ENCODE measurements around the gene CMTM2.
"Not testable (repeated sequence)": the region's sequence is repeated elsewhere in the genome, so short reads cannot be mapped to it uniquely, and the experiment has no call there.

The CMTM2 gene

DNA sequence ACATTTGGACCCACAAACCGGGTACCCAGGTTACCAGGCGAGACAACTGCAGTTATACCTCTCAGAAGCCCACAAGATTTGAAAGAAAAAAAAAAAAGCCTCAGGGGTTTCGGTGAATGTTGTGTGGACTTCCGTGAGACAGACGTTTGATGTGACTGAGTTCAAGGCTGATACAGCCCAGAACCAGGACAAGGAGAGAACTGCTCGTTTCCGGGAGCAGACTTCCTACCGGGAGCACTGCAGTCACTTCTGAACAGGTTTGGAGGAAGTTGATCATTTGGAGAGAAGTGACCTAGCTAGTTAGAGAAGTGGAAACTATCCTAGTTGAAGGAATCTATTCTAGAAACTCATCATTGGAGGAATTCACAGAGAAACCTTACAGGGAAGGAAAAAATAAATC, 26.0 kb upstream of the CMTM2 start:
- no peak for DNase-seq

DNA sequence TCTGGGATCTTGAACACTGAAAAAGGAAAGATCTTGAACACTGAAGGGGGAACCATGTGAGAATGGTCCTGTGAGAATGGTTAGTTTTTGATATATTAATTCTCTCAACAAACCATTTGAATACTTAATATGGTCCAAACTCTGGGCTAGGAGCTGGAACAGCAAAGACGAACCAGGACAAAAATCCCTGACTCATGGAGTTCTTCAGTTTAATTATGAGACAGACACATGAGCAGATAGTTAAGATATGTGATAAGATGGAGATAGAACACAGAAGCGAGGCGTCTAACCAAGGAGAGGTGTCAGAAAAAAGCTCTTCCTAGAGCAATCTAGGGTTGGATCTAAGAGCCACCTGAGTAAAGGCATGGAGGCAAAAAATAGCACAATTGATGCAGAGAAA, 25.2 kb upstream of the CMTM2 start:
- no peak for DNase-seq

DNA sequence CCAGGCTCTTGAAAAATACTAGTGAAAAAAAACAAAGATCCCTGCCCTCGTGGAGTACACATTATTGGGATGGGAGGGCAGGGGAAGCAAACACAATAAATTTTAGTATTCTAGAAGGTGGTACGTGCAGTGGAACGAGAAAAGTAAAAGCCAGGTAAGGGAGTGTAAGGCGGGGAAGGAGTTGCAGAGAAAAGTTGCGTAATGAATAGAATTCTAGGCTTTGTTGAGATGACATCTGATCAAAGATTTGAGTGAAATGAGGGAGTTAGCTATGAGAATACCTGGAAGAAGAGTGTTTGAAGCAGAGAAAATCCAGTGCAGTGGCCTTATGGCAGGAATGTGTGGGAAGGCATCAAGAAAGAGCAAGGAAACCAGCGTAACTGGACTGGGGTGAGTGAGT, 24.8 kb upstream of the CMTM2 start:
- DNase-seq = no peak

DNA sequence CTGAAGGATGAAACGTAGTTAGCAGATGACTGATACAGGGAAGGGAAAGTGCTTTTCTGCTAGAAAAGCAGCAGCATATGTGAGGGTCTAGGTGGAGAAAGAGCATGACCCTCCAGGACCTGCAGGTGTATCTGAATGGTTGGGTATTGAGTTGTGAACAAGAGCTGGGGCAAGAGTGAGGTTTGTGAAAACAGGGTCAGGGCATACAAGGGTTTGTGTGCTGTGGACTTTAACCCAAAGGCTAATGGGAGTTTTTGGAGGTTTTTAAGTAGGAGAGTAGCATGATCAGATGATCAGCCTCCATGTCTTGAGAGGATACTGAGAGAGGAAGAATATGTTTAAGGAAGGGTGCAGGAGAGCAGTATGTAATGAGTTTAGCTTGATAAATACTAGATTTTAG, 19.2 kb upstream of the CMTM2 start:
- no peak for DNase-seq

DNA sequence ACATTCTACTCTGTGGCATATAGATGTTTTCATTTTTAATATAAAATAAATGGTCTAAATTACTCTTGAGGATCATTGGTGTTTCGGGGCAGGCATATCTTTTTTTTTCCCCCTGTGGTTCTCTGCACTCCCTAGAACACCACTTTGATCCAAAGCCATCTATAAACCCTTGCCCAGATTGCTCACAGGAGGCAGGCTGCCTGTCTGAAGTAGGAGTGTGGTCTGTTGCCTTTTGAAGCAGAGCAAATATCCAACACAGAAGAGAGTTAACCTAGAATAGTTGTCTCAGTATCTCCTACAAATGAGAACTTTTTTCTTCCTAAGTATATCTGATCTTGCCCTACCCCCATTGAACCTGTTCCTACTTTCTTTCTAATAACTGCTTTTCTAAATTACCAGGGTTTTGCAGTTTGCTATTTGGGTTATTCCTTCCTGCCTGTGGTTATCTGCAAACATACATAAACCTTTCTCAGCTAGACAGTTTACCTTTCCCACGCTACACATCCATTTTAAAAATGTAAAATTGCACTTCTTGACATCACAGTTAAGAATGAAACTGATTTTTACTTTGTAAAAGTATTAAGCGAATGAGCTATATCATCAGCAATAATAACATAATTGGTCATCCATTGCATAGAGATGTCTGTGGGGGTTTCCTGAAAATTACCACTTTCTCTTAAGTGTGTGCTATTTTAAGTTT, 17.7 kb upstream of the CMTM2 start:
- no peak for DNase-seq

DNA sequence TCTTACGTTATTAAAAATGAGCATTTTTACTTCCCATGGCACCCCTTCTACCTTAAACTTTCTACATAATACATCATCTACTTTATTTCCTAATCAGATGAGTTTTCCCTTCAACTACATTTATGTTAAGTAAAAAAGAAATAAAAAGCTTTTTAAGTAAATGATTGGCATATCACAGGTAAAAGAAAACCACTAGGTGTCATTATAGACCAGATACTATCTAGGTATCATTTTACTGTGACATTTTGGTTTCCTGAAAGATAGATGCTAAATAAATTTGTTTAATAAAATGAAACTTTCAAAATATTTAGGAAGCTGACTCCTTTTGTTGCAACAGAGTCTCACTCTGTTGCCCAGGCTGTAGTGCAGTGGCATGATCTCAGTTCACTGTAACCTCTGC, 16.9 kb upstream of the CMTM2 start:
- DNase-seq = no peak

DNA sequence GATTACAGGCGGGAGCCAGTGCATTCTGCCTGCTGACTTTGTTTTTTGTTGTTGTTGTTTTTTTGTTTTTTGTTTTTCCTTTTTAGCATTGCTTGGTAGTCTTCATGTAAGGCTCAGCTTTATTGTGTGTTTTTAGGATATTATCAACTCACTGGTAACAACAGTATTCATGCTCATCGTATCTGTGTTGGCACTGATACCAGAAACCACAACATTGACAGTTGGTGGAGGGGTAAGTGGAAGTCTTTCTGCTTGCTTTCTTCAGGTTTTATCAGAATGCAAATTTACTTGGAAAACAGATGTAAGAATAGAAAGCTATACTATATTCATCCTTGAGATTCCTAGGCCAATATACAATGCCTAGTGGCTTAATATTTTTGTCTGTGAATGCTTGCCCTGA, 16.3 kb upstream of the CMTM2 start:
- no peak for DNase-seq

DNA sequence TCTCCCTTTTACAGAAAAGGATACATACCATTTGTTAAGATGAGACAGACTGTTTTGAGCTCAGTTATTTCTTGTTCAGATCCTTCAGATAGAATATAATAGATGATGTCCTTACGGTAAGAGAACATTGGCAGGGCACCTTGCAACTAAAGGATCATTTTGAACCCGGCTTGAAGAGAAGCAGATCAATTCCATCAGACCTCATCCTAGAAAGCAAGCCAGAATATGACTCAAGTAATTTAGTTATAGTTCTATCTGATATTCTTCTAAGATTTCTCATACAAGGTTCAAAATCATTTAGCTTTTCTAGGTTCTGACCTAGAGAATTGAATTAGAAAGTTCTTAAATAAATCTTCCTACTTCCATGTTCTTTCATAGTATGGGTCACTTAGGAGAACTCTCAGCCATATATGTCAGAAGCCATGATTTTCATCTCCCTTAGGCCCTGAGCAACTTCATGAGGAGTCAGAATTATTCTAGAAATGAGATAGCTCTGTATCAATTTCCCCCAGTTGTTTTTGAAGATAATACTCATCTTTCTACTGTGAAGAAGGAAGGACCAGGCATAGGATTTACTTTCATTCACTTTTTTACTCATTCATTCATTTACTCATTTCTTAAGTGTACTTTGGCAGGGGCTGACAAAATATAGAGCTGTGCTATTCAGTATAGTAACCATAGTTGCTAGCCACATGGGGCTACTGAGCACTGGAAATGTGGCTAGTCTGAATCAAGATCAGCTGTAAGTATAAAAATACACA, 15.5 kb upstream of the CMTM2 start:
- DNase-seq = no peak

DNA sequence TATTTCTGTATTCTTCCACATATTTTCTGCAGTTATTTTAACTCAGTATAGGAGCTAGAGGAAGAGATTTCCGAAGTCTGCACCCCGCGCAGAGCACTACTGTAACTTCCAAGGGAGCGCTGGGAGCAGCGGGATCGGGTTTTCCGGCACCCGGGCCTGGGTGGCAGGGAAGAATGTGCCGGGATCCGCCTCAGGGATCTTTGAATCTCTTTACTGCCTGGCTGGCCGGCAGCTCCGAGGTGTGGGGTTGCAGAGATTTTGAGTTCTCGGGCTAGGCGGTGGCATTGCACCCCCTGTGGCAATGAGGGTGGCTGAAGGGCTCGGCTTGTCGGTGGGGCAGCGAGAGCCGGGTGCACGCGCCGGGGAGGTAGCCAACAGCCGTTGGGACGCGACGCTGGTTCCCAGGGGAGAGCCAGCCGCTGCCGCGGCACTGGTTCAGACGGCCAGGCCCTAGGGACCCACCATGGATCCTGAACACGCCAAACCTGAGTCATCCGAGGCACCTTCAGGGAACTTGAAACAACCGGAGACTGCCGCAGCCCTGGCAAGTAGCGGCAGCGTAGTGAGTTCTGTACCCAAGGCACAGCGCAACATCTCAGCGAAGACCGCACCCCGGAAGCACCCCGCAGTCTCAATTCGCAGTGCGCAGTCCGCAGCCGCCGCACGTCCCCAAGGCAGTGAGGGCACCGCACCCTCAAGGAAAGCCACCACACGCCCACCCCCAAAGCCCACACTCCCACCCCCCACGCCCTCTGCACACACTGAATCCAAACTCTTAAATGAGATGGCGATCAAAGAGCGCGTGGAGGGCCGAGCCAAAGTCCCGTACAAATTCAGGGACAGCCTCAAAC, 13.0 kb upstream of the CMTM2 start, which contains the start of gene CMTM1:
Gene CMTM1 (plus strand): TSS at position 389 of the 851 bp plus-strand sequence. CDS start 75 bp downstream, at position 464.
- no peak for DNase-seq

DNA sequence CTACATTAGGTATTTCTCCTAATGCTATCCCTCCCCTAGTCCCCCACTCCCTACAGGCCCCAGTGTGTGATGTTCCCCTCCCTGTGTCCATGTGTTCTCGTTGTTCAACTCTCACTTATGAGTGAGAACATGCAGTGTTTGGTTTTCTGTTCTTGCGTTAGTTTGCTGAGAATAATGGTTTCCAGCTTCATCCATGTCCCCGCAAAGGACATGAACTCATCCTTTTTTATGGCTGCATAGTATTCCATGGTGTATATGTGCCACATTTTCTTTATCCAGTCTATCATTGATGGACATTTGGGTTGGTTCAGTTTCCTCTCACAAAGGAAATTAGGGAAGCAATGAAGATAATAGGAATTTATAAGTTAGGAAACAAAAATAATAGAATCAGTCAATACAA, 12.0 kb upstream of the CMTM2 start:
- not testable (repeated sequence) for DNase-seq

DNA sequence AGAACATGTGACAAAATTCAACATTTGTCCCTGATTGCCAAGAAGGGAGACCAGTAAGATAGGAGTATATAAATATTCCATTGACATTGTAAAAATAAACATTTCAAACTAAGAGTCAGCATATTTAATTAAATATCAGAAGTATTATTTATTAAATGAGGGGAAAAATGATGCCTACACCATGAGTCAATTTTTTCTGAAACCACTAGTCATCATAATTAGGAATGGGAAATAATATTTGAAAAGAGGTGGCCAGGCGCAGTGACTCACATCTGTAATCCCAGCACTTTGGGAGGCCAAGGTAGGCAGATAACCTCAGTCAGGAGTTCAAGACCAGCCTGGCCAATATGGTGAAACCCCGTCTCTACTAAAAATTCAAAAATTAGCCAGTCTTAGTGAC, 10.9 kb upstream of the CMTM2 start:
- no peak for DNase-seq

DNA sequence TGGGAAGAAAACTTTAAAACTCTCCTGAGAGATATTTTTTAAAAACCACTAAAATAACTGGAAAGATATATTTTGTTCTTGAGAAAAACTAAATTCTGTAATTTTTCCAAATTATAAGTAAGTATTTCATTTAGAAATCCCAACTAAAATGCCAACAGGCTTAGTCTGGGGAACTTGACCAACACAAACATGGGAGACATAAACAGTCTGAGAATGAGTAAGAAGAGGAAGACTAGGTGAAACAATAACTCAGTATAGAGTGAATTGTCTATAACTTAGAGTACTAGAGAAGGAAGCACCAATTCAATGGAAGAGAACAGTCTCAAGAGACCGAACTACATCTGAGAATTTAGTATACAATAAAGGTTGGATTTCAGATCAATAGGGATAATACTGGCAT, 10.1 kb upstream of the CMTM2 start:
- DNase-seq = no peak

DNA sequence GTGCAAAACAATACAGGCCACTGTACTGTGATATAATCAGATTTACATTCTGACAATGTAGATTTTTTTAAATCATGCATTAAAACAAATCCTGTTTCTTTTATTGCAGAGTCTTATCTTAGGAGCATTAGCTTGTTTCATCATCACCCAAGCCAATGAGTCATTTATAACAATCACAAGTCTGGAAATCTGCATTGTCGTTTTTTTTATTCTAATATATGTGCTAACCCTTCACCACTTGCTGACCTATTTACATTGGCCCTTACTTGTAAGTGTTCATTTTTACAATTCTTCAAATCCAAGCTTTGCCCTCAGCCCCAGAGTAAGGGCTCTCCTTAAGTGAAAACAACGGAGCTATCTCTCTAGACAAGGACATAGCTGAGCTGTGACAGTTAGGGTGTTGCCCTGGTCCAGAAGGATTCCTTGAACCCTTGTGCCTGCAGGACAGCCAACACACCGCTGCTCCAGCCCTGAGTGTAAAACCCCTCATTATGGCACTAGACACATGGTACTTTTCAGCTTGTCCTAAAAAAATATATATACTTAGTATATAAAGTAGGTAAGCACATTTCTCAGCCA, 9.3 kb upstream of the CMTM2 start:
- DNase-seq = no peak

DNA sequence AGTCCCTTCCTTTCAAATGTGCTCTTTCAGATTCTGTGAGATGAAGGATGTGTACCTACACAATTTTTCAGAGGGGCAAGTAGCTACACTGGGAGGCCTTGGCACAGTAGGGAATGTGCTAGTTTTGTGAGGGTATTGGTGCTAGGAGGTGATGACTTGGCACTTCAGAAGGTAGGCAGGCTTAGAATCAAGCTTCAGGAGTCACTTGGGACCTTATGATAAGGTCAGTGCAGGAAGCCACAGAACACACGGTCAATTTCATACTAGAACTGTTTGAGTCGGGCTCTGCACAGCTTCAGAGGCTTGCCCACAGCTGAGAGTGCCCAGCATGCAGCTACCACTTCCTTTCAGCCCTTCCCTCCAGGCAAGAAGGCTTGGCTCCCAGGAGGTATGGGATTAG, 6.9 kb upstream of the CMTM2 start:
- no peak for DNase-seq

DNA sequence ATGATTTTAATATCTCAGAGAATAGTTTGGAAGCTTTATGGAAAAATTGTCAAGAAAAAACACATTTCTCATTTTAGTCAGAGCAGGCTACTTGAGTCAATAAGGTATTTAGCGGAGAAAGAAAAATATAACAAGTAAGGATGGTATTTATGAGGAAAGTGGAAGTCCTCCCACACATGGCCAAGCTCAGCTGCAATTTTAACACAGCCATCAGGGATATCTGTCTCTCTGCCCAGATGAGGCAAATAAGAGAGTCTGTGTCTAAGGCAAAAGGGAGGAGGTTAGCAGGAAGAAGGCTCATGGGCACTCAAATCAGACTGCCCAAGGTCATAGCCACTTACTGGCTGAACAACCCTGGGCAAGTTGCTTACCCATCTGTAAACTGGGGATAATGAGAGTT, 5.2 kb upstream of the CMTM2 start:
- DNase-seq = no peak

DNA sequence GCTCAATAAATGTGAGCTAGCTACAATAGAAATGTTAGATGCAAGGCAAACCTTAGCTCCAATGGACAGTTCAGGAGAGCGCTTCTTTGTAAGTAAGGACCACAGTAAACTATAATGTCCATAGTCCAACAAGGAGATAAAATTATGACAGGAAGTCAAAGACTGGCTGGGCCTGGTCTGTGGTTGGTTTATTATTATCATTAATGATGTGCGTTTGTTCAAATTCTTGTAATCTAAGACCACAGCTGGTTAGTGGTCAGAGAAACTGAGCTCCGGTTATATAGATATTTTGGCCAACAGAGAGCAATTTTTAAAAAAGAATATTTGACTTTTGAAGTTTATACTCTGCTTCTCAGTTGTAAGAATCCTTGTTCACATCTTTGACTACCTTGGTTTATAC, 4.7 kb upstream of the CMTM2 start:
- DNase-seq = no peak

DNA sequence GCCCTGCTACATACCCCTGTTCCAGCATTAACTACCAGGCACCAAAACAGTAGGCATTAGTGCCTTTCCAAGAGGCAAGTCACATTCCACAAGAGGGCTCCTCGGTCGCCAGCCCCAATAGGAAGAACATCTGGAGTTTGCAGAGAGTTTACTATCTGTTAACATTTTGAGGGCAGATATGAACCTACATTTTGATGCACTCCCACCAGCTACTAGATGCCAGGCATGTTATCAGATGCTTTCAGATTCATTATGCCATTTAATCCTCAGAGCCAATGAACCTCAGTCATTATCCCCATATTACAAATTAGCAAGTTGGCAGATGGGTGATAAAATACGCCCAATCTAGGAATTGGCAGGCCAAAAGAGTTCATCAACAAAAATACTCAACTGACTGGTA, 4.2 kb upstream of the CMTM2 start:
- DNase-seq = no peak

DNA sequence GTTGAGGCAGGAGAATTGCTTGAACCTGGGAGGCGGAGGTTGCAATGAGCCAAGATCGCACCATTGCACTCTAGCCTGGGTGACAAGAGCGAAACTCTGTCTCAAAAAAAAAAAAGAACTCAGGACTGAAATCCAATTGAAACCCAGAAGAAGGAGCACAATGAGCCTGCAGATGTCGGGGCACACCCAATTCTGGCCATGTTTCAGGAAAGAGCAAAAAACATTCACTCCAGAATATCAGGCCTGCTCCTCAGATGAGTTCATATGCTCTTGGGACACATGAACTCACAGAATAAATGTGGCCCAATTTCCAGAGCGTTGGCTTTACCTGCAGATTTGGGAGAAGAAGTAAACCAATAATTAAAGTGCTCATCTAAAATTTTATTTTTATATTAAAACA, 3.0 kb upstream of the CMTM2 start:
- DNase-seq = no peak

DNA sequence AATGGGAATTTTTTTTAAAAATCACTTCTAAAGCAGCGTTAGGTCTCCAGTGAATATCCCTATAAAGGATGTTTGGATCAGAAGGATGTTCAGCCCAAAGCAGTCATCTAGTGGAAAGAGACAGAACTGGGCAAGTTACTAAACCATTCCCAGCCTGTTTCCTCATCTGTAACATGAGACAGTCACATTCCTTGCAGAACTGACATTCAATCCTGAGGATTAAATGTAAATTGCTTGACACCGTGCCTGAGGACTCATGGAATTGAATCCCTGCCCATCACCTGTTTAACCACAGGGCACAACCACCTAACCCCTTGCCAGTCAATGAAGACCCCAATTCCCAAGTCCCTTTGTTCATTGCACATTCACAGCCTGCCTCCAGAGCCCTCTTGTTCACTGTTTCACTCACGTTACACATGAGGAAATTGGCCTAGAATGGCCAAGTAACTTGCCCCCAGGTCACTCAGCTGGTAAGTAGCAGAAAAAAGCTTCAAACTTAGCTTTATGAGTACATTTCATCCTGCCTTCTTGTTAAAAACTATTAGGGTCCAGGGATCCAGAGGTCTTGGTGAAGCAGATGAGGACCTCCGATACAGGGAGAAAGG, 1.4 kb downstream of the CMTM2 start:
- no peak for DNase-seq

DNA sequence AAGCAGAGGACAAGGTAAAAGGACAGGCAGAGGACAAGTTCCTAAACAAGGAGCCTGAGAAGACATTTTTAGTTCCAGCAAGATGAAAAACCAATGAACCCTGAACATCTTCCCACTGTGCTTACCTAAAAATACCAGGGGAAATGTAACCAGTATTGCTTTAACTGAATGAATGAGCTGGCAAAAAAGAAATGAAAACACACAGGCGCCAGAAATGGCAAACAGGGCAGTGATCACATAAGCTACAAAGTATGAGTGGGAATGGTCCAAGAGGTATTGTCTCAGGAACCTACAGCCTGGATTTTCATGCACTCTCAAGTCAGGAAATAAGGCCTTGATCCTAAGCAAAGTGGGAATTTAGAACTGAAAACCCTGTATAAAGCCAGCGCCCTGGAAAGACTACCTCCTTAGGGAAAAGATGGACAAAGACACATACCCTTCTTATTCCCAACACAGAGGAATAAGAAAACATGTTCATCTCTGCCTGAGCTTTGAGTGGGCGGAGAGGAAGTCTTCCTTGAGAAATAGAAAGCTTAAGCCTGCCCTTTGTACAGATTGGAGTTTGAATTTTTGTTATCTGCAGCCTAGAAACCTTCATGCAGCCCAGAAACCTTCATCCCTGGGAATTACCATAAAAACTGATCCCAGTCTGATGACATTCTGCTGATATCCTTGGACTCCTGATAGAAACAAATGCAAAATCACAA, 2.1 kb downstream of the CMTM2 start:
- no peak for DNase-seq

DNA sequence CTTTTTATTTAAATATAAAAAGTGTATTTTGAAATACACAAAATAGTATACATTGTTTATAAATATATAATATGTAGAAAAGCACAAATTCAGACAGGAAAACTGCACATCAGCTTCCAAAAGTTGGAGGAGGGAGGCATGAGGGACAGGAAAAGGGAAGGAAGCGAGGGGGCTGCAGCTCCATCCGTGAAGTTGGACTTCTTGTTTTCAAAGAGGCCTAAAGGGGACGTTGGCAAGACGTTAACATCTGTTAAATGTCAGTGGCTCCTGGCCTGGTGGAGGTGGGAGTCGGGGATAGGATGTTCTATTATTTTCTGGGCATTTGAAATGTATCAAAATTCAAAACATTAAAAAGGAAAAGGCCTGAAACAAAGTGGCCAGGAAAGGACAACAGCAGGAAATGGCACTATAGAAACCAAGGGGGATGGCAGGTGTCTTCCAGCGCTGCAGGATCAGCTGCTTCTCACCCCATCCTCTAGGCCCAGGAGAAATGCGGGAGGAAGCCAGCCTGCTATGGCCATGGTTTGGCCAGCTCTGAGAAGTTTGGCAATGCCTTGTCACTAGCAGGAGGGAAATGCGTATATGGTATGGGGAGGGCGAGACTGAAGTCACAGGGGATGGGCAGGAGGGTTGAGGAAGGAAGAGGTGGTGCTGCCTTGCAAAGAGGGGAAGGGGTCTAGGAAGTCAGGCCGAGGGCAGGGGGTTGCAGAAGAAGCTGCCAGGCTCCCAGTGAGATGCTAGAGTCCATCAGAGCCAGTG, 6.4 kb downstream of the CMTM2 start:
- no peak for DNase-seq
